AG10803 (cell line): Measurements from ENCODE around the gene OPRL1.
A peak's percentile ranks its signal among the peaks of the same experiment; 100 is the strongest.

ENCODE experiments used
- DNase-seq: peaks from one replicate; pipeline ENCODE4 v3.0.0; 2010; ENCODE audit warnings: low read depth
- H3K4me3 ChIP-seq: 2 replicates; pipeline ENCODE4 v1.5.1; 2011; ENCODE audit warnings: mild to moderate bottlenecking, low read length, control low read depth
- TF ChIP-seq, protein P1 (sequence below): conservative IDR thresholded peaks from 2 replicates; pipeline ENCODE4 v1.5.1; 2011; ENCODE audit warnings: mild to moderate bottlenecking, low read length, control low read depth, inconsistent platforms

Gene OPRL1

GRCh38 chr20:64043768-64044167, 36.1 kb upstream of the OPRL1 start:
- TF ChIP-seq, protein P1, sequence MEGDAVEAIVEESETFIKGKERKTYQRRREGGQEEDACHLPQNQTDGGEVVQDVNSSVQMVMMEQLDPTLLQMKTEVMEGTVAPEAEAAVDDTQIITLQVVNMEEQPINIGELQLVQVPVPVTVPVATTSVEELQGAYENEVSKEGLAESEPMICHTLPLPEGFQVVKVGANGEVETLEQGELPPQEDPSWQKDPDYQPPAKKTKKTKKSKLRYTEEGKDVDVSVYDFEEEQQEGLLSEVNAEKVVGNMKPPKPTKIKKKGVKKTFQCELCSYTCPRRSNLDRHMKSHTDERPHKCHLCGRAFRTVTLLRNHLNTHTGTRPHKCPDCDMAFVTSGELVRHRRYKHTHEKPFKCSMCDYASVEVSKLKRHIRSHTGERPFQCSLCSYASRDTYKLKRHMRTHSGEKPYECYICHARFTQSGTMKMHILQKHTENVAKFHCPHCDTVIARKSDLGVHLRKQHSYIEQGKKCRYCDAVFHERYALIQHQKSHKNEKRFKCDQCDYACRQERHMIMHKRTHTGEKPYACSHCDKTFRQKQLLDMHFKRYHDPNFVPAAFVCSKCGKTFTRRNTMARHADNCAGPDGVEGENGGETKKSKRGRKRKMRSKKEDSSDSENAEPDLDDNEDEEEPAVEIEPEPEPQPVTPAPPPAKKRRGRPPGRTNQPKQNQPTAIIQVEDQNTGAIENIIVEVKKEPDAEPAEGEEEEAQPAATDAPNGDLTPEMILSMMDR: no peak
- H3K4me3 ChIP-seq: no peak overlapping the region
- DNase-seq: no peak

DNA sequence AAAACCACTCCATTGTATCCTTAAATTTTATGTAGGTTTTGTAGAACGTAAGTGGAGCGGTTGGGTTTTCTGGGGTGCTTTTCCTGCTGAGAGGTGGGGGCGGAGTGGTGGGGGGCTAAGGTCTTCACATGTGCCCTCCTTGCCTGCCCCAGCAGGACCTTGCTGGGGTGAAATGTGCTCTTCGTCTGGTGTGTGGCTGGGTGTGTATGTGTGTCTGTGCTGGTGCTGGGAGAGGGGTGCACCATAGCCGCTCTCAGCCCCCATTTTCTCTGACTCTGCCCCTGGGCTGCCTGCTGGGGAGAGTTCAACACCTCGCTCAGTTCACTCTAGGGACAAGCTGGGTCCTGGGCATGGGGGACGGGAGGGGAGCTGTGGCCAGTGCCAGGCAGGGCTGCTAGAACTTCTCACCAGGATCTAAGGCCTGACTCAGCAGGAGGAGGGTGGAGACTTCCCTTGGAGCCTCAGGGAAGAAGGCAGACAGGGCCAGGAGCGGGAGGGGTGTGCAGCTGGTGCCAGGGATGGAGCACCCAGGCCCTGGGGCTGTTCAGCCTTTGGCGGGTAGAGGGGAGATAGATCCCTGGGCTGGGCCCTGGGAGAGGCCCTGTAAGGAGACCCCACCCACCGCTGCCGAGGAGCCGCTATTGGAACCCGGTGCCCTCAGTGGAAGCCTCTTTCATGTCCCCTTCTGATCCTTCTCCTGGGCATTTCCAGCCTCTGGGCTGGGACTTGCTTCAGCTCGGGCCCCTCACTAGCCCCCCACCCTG, 35.2 kb upstream of the OPRL1 start:
- TF ChIP-seq, protein P1: no peak
- peak; percentile 50 for DNase-seq
- no peak overlapping the region for H3K4me3 ChIP-seq

GRCh38 chr20:64045346-64046011, 34.4 kb upstream of the OPRL1 start:
- no peak for DNase-seq
- no peak overlapping the region for H3K4me3 ChIP-seq
- TF ChIP-seq, protein P1: no peak

- TF ChIP-seq, protein P1: no peak
- no peak for DNase-seq
- H3K4me3 ChIP-seq: no peak overlapping the region
Measured at GRCh38 chr20:64047046-64047389, 32.9 kb upstream of the OPRL1 start.

DNA sequence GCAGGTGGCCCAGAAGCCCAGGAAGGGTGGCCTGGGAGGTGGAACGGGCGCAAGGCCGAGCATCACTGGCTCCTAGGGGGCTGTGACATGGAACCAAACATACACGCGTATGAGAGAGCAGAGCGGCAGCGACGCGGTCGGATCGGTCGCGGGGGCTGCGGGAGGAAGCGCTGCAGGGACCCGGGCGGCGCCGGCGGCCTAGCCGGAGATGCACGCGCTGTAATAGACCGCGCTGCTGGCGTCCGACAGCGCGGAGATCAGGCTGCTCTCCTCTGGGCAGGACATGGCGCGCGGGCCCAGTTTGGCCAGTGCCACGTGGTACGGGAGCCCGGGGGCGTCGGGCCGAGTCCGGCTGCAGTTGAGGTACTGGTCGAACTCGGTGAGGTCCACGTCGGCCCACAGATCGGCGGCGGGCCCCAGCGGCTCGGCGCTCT, 31.9 kb upstream of the OPRL1 start:
- TF ChIP-seq, protein P1: no peak
- H3K4me3 ChIP-seq: no peak overlapping the region
- DNase-seq: no peak

DNA sequence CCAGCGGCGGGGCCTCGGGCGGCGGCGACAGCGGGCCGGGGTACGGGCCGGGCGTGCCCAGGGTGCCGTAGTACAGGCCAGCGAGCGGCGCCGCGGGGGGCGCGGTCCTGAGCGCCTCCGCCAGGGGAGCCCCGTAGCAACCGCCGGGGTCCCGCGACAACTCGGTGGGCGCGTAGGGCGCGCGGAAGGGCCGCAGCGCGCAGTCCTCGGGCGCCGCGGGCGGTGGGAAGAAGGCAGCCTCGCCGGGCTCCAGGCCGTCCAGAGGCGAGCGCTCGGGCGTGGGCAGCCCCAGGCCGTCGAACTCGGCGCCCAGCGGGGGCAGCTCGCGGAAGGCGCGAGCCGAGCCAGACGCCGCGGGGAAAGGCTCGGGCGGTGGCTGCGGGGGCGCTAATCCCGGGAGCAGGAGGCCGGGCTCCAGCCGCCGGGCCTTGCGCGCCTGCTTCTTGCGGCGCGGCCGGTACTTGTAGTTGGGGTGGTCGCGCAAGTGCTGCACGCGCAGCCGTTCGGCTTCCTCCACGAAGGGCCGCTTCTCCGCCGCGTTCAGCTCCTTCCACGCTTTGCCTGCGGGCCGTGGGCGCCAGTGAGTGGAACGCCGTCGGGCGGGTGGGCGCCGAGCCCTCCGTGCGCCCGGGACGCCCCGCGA, 31.4 kb upstream of the OPRL1 start:
- DNase-seq: no peak
- TF ChIP-seq, protein P1: no peak
- no peak overlapping the region for H3K4me3 ChIP-seq
